Transverse colon (tissue), 4 donors: ENCODE data around the gene FOXP1.

Experiments used
- CTCF ChIP-seq, 5 experiments: fragments of 200-600 bp in 3 of 5; fragments of 450-650 bp in 2 of 5; sonication (generic) in 3 of 5; IDR thresholded peaks; 1 replicate in 2 of 5; 2 replicates in 3 of 5; pipeline ENCODE4 v1.5.1; 2016 to 2017; ENCODE audit warnings: antibody characterized with exemption in 5 of 5, inconsistent platforms in 3 of 5, mild to moderate bottlenecking in 2 of 5, moderate library complexity in 1 of 5
- EP300 ChIP-seq: sonication (generic); formaldehyde crosslinking; IDR thresholded peaks from one replicate; pipeline ENCODE4 v1.6.1; 2017; ENCODE audit warnings: antibody characterized with exemption, low read depth
- POLR2A ChIP-seq: fragments of 450-650 bp; IDR thresholded peaks from one replicate; pipeline ENCODE4 v1.6.1; 2016; ENCODE audit warnings: antibody characterized with exemption, mild to moderate bottlenecking, moderate library complexity
- POLR2AphosphoS5 ChIP-seq, 3 donors: sonication (generic); formaldehyde crosslinking; IDR thresholded peaks; one replicate each; pipeline ENCODE4 v1.6.1; 2016; ENCODE audit warnings: antibody characterized with exemption in 3 of 3

DNA sequence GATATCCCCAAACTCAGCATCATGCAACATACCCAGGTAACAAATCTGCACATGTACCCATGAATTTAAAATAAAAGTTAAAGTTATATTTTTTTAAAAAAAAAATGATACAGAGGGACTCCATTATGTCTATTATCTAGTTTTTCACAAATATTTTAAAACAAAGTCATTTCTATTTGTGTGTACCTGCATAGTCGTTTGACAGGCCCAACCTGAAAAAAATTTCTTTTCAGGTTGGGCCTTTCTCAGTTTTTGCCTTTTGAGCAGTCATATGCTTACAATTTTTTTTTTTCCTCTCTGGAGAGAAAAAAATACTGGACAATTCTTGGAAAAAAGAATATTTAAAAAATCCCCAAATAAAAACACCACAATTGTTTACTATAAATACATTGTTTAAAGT lies 459.5 kb downstream of the FOXP1 start:
- TF ChIP-seq CTCF (IDR thresholded peaks at IDR 0.05) (no peak), POLR2A (no peak), POLR2AphosphoS5 (IDR thresholded peaks at IDR 0.05) (no peak), EP300 (no peak)
